ENCODE data around the gene DAZAP1.

DNA sequence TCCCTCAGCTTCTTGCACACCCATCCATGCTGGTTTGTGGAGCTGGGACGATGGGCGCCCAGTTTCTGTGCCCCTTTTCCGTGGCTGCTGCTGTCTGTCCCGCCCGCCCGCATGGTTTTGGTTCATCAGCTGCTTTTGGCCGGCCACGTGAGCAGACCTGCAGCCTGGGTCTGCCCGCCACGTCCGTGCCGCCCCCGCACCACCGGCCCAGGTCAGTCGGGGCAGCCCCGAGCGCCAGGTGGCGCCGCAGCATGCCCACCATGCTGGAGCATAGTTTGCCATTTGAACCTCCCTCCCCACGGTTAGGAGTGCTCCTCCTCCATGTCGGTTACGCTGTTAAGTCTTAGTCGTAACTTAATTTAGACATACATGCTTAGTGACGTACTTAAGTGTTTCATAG is 15.6 kb downstream of the DAZAP1 start:
- TF ChIP-seq, protein P1, sequence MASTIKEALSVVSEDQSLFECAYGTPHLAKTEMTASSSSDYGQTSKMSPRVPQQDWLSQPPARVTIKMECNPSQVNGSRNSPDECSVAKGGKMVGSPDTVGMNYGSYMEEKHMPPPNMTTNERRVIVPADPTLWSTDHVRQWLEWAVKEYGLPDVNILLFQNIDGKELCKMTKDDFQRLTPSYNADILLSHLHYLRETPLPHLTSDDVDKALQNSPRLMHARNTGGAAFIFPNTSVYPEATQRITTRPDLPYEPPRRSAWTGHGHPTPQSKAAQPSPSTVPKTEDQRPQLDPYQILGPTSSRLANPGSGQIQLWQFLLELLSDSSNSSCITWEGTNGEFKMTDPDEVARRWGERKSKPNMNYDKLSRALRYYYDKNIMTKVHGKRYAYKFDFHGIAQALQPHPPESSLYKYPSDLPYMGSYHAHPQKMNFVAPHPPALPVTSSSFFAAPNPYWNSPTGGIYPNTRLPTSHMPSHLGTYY (CRISPR knock-in tag; IDR thresholded peaks at IDR 0.05) = no peak
- TF ChIP-seq SP1 (CRISPR knock-in tag; conservative IDR thresholded peaks at IDR 0.05) (no peak), FOXK1 (CRISPR knock-in tag; IDR thresholded peaks at IDR 0.05) (no peak), ZNF138 (CRISPR knock-in tag; conservative IDR thresholded peaks at IDR 0.05) (no peak), NR1H2 (CRISPR knock-in tag; IDR thresholded peaks at IDR 0.05) (no peak), ETV6 (CRISPR knock-in tag; IDR thresholded peaks at IDR 0.05) (no peak), RELA (CRISPR knock-in tag; IDR thresholded peaks at IDR 0.05; ENCODE audit: borderline replicate concordance) (no peak)
- TF ChIP-seq, protein P2, sequence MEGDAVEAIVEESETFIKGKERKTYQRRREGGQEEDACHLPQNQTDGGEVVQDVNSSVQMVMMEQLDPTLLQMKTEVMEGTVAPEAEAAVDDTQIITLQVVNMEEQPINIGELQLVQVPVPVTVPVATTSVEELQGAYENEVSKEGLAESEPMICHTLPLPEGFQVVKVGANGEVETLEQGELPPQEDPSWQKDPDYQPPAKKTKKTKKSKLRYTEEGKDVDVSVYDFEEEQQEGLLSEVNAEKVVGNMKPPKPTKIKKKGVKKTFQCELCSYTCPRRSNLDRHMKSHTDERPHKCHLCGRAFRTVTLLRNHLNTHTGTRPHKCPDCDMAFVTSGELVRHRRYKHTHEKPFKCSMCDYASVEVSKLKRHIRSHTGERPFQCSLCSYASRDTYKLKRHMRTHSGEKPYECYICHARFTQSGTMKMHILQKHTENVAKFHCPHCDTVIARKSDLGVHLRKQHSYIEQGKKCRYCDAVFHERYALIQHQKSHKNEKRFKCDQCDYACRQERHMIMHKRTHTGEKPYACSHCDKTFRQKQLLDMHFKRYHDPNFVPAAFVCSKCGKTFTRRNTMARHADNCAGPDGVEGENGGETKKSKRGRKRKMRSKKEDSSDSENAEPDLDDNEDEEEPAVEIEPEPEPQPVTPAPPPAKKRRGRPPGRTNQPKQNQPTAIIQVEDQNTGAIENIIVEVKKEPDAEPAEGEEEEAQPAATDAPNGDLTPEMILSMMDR (IDR thresholded peaks at IDR 0.05) = no peak
- TF ChIP-seq, protein P3, sequence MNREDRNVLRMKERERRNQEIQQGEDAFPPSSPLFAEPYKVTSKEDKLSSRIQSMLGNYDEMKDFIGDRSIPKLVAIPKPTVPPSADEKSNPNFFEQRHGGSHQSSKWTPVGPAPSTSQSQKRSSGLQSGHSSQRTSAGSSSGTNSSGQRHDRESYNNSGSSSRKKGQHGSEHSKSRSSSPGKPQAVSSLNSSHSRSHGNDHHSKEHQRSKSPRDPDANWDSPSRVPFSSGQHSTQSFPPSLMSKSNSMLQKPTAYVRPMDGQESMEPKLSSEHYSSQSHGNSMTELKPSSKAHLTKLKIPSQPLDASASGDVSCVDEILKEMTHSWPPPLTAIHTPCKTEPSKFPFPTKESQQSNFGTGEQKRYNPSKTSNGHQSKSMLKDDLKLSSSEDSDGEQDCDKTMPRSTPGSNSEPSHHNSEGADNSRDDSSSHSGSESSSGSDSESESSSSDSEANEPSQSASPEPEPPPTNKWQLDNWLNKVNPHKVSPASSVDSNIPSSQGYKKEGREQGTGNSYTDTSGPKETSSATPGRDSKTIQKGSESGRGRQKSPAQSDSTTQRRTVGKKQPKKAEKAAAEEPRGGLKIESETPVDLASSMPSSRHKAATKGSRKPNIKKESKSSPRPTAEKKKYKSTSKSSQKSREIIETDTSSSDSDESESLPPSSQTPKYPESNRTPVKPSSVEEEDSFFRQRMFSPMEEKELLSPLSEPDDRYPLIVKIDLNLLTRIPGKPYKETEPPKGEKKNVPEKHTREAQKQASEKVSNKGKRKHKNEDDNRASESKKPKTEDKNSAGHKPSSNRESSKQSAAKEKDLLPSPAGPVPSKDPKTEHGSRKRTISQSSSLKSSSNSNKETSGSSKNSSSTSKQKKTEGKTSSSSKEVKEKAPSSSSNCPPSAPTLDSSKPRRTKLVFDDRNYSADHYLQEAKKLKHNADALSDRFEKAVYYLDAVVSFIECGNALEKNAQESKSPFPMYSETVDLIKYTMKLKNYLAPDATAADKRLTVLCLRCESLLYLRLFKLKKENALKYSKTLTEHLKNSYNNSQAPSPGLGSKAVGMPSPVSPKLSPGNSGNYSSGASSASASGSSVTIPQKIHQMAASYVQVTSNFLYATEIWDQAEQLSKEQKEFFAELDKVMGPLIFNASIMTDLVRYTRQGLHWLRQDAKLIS (CRISPR knock-in tag; IDR thresholded peaks at IDR 0.05; ENCODE audit: borderline replicate concordance) = no peak
- TF ChIP-seq, protein P4, sequence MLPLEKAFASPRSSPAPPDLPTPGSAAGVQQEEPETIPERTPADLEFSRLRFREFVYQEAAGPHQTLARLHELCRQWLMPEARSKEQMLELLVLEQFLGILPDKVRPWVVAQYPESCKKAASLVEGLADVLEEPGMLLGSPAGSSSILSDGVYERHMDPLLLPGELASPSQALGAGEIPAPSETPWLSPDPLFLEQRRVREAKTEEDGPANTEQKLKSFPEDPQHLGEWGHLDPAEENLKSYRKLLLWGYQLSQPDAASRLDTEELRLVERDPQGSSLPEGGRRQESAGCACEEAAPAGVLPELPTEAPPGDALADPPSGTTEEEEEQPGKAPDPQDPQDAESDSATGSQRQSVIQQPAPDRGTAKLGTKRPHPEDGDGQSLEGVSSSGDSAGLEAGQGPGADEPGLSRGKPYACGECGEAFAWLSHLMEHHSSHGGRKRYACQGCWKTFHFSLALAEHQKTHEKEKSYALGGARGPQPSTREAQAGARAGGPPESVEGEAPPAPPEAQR (CRISPR knock-in tag; IDR thresholded peaks at IDR 0.05) = no peak
- TF ChIP-seq, protein P5, sequence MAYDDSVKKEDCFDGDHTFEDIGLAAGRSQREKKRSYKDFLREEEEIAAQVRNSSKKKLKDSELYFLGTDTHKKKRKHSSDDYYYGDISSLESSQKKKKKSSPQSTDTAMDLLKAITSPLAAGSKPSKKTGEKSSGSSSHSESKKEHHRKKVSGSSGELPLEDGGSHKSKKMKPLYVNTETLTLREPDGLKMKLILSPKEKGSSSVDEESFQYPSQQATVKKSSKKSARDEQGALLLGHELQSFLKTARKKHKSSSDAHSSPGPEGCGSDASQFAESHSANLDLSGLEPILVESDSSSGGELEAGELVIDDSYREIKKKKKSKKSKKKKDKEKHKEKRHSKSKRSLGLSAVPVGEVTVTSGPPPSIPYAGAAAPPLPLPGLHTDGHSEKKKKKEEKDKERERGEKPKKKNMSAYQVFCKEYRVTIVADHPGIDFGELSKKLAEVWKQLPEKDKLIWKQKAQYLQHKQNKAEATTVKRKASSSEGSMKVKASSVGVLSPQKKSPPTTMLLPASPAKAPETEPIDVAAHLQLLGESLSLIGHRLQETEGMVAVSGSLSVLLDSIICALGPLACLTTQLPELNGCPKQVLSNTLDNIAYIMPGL (CRISPR knock-in tag; IDR thresholded peaks at IDR 0.05) = no peak
- TF ChIP-seq, protein P6, sequence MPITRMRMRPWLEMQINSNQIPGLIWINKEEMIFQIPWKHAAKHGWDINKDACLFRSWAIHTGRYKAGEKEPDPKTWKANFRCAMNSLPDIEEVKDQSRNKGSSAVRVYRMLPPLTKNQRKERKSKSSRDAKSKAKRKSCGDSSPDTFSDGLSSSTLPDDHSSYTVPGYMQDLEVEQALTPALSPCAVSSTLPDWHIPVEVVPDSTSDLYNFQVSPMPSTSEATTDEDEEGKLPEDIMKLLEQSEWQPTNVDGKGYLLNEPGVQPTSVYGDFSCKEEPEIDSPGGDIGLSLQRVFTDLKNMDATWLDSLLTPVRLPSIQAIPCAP (CRISPR knock-in tag; IDR thresholded peaks at IDR 0.05) = no peak
- TF ChIP-seq, protein P7, sequence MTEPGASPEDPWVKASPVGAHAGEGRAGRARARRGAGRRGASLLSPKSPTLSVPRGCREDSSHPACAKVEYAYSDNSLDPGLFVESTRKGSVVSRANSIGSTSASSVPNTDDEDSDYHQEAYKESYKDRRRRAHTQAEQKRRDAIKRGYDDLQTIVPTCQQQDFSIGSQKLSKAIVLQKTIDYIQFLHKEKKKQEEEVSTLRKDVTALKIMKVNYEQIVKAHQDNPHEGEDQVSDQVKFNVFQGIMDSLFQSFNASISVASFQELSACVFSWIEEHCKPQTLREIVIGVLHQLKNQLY (CRISPR knock-in tag; IDR thresholded peaks at IDR 0.05) = no peak
- TF ChIP-seq, protein P8, sequence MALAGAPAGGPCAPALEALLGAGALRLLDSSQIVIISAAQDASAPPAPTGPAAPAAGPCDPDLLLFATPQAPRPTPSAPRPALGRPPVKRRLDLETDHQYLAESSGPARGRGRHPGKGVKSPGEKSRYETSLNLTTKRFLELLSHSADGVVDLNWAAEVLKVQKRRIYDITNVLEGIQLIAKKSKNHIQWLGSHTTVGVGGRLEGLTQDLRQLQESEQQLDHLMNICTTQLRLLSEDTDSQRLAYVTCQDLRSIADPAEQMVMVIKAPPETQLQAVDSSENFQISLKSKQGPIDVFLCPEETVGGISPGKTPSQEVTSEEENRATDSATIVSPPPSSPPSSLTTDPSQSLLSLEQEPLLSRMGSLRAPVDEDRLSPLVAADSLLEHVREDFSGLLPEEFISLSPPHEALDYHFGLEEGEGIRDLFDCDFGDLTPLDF (CRISPR knock-in tag; IDR thresholded peaks at IDR 0.05) = no peak
